Measurements from ENCODE around the gene CDK19.

Gene CDK19

DNA sequence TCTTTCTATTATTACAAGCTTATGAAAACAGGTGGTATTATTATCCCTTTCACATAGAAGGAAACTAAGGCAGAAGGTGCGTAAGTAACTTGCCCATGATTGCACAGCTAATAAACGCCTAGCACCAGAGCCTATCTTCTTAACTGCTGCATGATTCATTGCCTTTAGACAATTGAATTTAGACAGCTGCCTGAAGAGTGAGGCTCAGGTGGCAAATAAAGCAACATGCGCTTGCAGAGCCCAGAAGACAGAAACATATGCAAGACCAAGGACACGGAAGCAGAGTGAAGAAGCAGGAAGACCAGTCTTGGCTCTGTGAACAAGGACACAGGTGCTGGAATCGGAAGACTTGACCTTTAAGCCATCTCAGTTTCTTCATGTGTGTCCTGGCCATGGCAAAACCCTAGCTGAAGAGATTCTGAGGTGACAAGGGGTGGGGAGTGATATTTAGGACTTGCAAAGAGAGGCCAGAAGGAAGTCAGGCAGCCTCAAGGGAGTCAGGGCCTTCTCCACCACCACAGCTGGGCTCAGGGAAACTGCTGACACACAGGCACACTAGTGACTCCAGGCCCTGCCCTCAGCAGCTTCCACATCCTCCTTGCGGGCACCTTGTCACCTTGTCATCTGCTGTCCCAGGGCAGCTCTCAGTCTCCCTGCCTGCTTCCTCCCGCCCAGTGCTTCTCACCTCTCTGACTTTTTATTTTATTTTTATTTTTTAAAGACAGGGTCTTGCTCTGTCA, 247.1 kb downstream of the CDK19 start:
- DNase-seq, result no peak

DNA sequence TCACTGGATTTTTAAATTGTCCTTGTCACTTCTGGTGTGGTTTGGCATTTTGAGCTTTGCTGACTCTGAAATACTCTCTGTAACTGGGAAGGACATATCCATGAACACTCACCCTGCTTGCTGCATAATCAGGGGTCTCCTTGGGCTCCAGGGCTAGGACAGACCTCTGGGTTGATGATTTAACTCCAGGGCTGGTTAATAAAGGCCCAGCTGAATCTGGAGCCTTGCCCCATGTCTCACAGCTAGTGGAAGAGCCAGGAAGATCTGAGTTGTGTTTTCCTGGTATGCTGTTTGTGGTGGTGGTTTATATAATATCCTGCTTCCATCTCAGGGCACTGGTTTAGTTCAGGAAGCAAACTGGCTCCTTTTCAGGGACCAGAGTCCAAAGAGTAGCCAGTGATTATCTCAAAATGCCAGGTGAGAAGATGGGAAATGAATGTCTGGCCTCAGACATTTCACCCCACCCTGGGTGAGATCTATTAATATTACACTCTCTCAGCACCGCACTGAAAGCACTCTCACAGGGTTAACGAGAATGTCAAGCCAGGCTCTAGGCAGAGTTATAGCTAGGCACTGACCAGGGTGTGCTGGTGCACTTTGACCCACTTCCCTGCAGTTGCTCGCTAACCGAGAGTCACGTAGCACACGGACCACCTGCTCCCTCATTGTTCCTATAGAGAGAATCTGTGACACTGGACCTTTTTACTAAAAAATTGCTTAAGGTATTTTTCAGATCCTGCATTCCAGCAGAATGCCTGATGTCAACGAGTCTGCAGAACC, 248.7 kb downstream of the CDK19 start:
- DNase-seq, result no peak

- no peak for DNase-seq
Observed at GRCh38 chr6:110564703-110565421, 250.4 kb downstream of the CDK19 start.

GRCh38 chr6:110563711-110564110, 251.6 kb downstream of the CDK19 start:
- DNase-seq, result no peak

GRCh38 chr6:110562316-110562915, 252.9 kb downstream of the CDK19 start:
- no peak for DNase-seq

- no peak for DNase-seq
Observed at GRCh38 chr6:110561696-110562095, 253.6 kb downstream of the CDK19 start.

- no peak for DNase-seq
Observed at GRCh38 chr6:110561008-110561396, 254.3 kb downstream of the CDK19 start.

DNA sequence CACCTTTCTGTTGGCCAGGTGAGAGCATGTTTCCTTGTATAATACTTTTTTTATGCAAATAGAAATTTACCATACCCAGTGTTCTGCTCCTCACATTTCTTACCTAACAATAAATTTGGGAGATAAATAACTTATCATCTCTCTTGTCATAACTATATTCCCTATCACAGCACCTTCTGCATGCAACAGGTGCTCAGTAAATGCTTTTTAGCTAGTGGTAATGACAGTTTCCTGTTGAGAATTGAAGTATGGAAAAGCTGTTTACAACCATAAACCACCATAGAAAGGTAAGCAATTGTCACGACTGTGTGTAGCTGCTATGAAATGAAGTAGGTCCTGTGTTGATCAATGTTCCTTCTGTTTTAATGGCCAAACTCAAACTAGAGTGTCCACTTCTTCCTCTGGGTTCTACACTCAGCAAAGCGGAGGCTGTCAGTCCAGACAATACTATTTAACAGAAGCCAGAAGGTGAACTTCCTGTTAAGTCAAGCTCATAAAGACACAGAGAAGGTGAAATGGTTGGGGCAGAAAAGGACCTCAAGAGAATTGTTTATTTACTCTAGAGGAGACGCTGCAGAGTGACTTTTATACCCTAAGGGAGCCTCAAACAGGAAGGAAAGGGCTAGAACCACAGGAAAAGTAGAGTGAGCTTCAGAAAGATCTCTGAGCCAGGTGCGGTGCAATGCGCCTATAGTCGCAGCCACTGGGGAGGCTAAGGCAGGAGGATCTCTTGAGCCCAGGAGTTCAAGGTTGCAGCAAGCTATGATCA, 254.8 kb downstream of the CDK19 start:
- no peak for DNase-seq

All from activated naive CD4-positive, alpha-beta T cell (primary cell).